HG03159 (cell line): ENCODE results near the gene SUCLA2.

Experiments
- ATAC-seq: cut with Tn5 transposase; IDR thresholded peaks from one replicate; pipeline ENCODE4 v1.9.1; 2021; ENCODE audit warnings: mild to moderate bottlenecking, moderate library complexity; ENCODE audit not compliant: unreplicated experiment

The SUCLA2 gene

DNA sequence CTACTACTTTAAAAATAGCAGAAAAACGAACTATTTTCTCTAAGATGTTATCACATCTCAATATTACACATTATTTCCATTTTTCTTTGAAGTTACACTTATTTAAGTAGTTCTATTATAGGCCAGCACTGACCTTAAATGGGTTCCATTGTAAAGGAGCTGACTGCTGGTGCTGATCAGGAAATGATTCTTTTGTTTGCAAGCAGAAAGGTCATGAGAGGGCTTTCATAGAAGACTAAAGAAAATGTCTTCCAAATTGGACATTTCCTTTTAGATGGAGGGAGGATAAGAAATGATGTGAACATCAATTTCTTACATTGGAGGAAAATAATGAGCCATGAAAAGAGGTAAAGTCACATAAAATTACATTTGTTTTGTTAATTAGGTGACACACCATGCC is 96.2 kb downstream of the SUCLA2 start:
- ATAC-seq, result no peak

DNA sequence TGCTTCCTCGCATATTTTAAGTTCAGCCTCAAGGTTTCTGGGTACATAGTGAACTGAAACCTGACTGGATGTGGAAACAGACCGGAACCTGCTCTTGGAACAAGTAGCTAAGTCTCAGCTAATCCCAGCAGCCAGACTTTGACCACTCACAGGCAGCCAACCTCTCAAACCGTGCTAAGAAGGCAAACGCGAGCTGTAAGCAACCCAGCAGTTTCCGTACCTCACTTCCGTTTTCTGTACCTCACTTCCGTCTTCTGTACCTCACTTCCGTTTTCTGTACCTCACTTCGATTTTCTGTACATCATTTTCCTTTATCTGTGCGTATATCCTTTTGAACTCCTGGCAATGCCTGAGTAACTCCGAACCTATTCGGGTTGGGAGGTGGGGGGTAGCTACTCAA is 96.8 kb downstream of the SUCLA2 start:
- ATAC-seq, result no peak

DNA sequence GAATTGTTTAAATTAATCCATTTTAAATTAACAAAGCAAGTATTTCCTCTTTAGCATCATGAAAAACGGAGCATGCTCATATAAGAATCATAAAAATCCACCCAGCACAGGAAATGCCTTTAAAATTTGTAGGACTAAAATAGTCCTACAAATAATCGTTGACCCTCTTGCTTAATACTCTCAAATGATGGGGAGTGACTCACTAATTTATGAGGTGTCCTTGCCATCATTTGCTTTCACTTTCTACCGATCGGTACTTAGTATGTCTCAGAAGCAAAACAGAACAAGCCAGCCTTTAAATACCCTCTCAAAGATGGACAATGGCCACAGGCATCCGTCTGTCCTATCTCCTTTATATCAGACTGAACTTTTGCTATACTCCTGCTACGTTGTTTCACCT is 97.2 kb downstream of the SUCLA2 start:
- ATAC-seq, result no peak

DNA sequence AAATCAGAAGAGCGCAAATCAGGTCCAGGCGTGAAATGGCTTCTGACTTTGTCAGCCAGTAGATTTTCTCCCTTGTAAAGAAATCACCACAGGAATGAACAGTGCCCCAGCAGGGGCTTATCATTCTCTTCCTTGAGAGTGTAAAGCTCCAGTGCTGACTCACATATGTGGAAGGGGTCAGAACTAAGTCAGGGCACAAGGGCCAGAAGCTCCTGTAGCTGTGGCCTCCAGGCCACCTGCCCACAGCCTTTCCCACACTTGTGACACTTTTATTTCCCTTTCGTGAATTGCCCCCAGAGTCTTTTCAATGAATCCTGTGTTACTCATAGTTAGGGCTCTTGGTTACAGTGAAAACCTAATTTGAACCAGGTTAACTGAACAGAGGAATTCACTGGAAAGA is 99.6 kb downstream of the SUCLA2 start:
- no peak for ATAC-seq

DNA sequence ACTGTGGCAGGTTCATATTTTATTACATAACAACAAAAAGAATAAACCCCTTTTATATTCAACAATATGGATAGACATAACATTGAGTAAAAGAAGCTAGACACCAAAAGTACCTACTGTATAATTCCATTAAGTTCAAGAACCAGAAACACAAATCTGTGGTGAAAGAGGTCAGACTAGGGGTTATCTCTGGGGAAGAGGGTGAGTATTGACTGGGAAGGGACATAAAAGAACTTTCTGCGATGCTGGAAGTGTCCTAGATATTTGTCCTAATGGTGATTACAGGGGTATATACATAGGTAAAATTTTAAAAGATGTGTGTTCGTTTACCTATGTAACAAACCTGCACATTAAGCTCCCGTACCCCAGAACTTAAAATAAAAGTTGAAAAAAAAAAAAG is 103.0 kb downstream of the SUCLA2 start:
- ATAC-seq, result no peak

DNA sequence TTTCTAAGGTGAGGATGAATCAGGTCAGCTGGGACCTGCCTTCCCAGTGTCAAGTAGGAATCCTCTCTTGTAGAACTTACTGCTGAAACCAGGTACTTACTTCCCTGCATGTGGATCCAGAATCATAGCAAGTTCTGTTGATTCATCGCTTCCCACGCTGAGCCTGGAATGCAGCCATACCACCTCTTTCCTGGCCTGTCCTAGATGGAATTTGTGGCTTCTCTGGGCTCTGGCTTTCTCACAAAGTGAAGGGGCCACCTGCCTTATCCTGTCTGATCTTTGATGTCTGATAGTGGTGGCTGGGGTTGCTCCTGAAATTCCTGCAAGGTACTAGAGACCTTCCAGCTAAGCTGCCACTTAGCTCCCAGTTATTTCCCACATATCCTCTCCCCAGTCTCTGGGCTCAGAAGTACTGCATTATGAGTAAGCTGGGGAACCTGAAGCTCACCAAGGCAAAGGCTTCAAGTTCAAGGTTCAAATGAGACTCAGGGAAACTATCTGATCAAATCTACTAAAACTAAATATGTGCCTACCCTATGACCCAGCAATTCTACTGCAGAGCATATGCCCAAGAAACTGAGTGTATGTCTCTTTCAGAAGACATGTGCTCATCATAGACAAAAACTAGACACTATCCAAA is 103.5 kb downstream of the SUCLA2 start:
- no peak for ATAC-seq

DNA sequence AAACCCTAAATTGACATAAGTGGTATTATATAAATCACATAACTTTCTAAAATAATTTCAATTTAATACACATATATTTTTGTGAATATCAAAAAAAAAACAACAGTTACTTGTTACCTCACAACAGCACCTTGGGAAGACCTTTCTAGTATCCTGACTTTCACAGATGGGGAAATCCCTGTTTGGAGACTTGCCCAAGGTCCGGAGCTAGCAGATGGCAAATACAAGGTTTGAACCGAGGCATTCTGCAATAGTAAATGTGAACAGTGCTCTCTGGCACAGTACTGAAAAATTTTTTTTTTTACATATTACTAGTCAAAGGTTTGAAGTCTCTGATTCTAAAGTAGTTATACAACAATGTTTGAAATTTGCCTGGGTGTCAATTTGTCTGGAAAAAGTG is 104.5 kb downstream of the SUCLA2 start:
- ATAC-seq, result no peak

DNA sequence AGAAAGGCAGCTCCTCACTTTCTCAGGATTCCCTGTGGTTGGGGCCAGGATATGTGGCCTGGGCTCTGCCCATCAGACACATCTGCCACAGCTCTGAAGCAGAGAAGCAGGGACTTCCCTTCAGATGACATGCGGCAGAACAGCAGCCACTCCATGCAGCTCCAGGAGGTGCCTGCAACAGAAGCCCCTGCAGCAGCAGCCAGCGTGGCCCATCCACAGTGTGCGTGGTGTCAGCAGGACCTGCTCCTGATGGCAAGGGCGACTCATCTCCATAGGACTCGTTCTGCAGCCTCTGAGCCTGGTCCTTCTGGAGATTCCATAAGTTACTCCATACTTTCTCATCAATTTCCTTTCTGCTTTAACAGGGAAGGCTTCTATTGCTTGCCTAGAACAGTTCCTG is 105.0 kb downstream of the SUCLA2 start:
- no peak for ATAC-seq

DNA sequence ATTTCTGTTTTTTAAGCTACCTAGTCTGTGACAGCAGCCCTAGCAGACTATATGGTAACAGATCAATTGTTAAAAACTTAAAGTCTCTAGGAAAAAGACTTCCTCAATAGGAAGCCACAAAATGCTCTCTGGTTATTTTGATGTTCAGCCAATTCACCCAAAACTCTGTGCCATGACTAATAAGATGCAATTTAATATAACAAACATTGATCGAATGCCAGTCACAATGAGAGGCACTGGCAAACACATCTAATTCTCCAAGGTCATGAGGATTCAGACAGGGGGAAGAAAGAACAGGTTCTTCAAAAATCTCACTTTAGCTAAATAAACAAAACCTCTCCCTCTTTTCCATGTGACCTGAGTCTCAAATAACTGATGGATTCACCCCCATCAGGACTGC is 107.5 kb downstream of the SUCLA2 start:
- ATAC-seq, result no peak
